H1 (cell line): ENCODE results near the gene ATXN7. TPM values are rescaled to one million over a fixed set of nuclear protein-coding genes. Genes with fewer than 3 reads are reported as not detected.

Experiments used
- CTCF ChIA-PET: fragments of 300-600 bp; sonication (Branson Sonifier 250); formaldehyde crosslinking; loops from one replicate; lab custom pipeline; 2021; ENCODE audit not compliant: partially characterized antibody; lab: Charles Lee
- POLR2A ChIA-PET: fragments of 300-600 bp; sonication (Branson Sonifier 250); formaldehyde crosslinking; loops from one replicate; lab custom pipeline; 2021; ENCODE audit warnings: inconsistent platforms; ENCODE audit not compliant: partially characterized antibody; lab: Charles Lee
- DNase-seq, 2 experiments: peaks; one replicate each; pipeline versions ENCODE4 v3.0.0 to v3.0.0-alpha.2; 2010 to 2022; ENCODE audit warnings: low spot score in 2 of 2, low read depth in 1 of 2, mixed read lengths in 1 of 2
- FAIRE-seq: peaks from 2 replicates; lab custom pipeline; 2011; peaks lifted over from hg19 to GRCh38; lab: Jason Lieb, UNC
- H2AFZ ChIP-seq: 2 replicates; pipeline ENCODE4 v1.8.1; 2012; ENCODE audit warnings: low read length, inconsistent platforms
- H2AK5ac ChIP-seq: 2 replicates; pipeline ENCODE4 v1.6.1; 2013; ENCODE audit warnings: low read depth, low read length
- H2BK120ac ChIP-seq: replicated peaks from 2 replicates; pipeline ENCODE3; 2013; ENCODE audit warnings: low read depth, low read length, inconsistent platforms
- H2BK12ac ChIP-seq: 2 replicates; pipeline ENCODE4 v1.6.1; 2013; ENCODE audit warnings: low read depth, low read length
- H2BK15ac ChIP-seq: 2 replicates; pipeline ENCODE4 v1.6.1; 2013; ENCODE audit warnings: low read length
- H2BK20ac ChIP-seq: 2 replicates; pipeline ENCODE4 v1.6.1; 2013; ENCODE audit warnings: low read length
- H2BK5ac ChIP-seq: 2 replicates; pipeline ENCODE4 v1.6.1; 2013; ENCODE audit warnings: low read depth, low read length
- H3K14ac ChIP-seq: 2 replicates; pipeline ENCODE4 v1.6.1; 2013; ENCODE audit warnings: inconsistent platforms; ENCODE audit not compliant: insufficient read length
- H3K18ac ChIP-seq: 2 replicates; pipeline ENCODE4 v1.6.1; 2013; ENCODE audit warnings: low read length; ENCODE audit errors: extremely low read depth
- H3K23ac ChIP-seq: 2 replicates; pipeline ENCODE4 v1.6.1; 2013; ENCODE audit warnings: inconsistent platforms; ENCODE audit not compliant: insufficient read length
- H3K23me2 ChIP-seq: 2 replicates; pipeline ENCODE4 v1.6.1; 2013; ENCODE audit warnings: low read depth, low read length
- H3K27ac ChIP-seq: 2 replicates; pipeline ENCODE4 v1.6.1; 2011; ENCODE audit warnings: low read depth, low read length, inconsistent platforms
- H3K27me3 ChIP-seq, 4 experiments: replicated peaks in 1 of 4; 1 replicate in 1 of 4; 2 replicates in 3 of 4; pipeline versions ENCODE4 v1.6.1 to v1.8.1; 2011 to 2013; ENCODE audit warnings: low read length in 3 of 4, mild to moderate bottlenecking in 3 of 4, inconsistent platforms in 2 of 4, mixed read lengths in 2 of 4, moderate library complexity in 1 of 4; ENCODE audit not compliant: control insufficient read depth in 3 of 4, insufficient read depth in 3 of 4; ENCODE audit errors: extremely low read depth in 1 of 4
- H3K36me3 ChIP-seq, 4 experiments: 2 replicates each; pipeline versions ENCODE4 v1.6.1 to v1.8.1; 2011 to 2013; ENCODE audit warnings: mild to moderate bottlenecking in 4 of 4, low read length in 3 of 4, moderate library complexity in 2 of 4, control low read depth in 1 of 4, inconsistent platforms in 1 of 4; ENCODE audit not compliant: insufficient read depth in 4 of 4, control insufficient read depth in 2 of 4
- H3K4ac ChIP-seq: replicated peaks from 2 replicates; pipeline ENCODE3; 2013; ENCODE audit warnings: low read length, low read depth, mixed read lengths, inconsistent platforms; ENCODE audit not compliant: insufficient read length
- H3K4me1 ChIP-seq, 4 experiments: replicated peaks in 1 of 4; 1 replicate in 1 of 4; 2 replicates in 3 of 4; pipeline versions ENCODE4 v1.6.1 to v1.8.1; 2011 to 2013; ENCODE audit warnings: low read length in 3 of 4, inconsistent platforms in 2 of 4, mixed read lengths in 1 of 4; ENCODE audit not compliant: insufficient read depth in 4 of 4, control insufficient read depth in 3 of 4
- H3K4me2 ChIP-seq, 2 experiments: 2 replicates each; pipeline versions ENCODE4 v1.6.1 to v1.8.1; 2011 to 2013; ENCODE audit warnings: low read depth in 2 of 2, low read length in 2 of 2, control low read depth in 1 of 2, inconsistent platforms in 1 of 2, mild to moderate bottlenecking in 1 of 2; ENCODE audit not compliant: insufficient read depth in 1 of 2
- H3K4me3 ChIP-seq, 4 experiments: fragments of 200-600, 300-600 bp in 1 of 4; sonication (generic), shearing (Covaris generic), sonication (Bioruptor Twin) in 1 of 4; 2 replicates each; pipeline versions ENCODE4 v1.5.1 to v1.8.1; 2011 to 2016; ENCODE audit warnings: low read length in 4 of 4, low read depth in 3 of 4, control low read depth in 2 of 4, inconsistent platforms in 2 of 4, mild to moderate bottlenecking in 2 of 4, mixed read lengths in 1 of 4, moderate library complexity in 1 of 4; ENCODE audit not compliant: insufficient read depth in 2 of 4; ENCODE audit errors: extremely low read depth in 1 of 4
- H3K56ac ChIP-seq: replicated peaks from 2 replicates; pipeline ENCODE3; 2013; ENCODE audit warnings: low read depth, mild to moderate bottlenecking, mixed read lengths, low read length, inconsistent platforms; ENCODE audit not compliant: insufficient read length
- H3K79me1 ChIP-seq: 2 replicates; pipeline ENCODE4 v1.6.1; 2013; ENCODE audit warnings: low read depth, low read length, control low read depth
- H3K79me2 ChIP-seq, 2 experiments: 2 replicates each; pipeline versions ENCODE4 v1.6.1 to v1.8.1; 2012 to 2013; ENCODE audit warnings: low read length in 2 of 2, mild to moderate bottlenecking in 2 of 2, inconsistent platforms in 1 of 2; ENCODE audit not compliant: insufficient read depth in 2 of 2, control insufficient read depth in 1 of 2
- H3K9ac ChIP-seq, 4 experiments: replicated peaks in 1 of 4; 1 replicate in 1 of 4; 2 replicates in 3 of 4; pipeline versions ENCODE4 v1.6.1 to v1.8.1; 2011 to 2013; ENCODE audit warnings: low read depth in 3 of 4, low read length in 3 of 4, control low read depth in 2 of 4, mild to moderate bottlenecking in 2 of 4, moderate library complexity in 2 of 4, inconsistent platforms in 1 of 4; ENCODE audit errors: extremely low read depth in 1 of 4
- H3K9me3 ChIP-seq, 2 experiments: 2 replicates each; pipeline versions ENCODE4 v1.6.1 to v1.8.1; 2012 to 2013; ENCODE audit warnings: mild to moderate bottlenecking in 2 of 2, moderate library complexity in 2 of 2, control low read depth in 1 of 2, inconsistent platforms in 1 of 2, low read depth in 1 of 2, low read length in 1 of 2, mixed read lengths in 1 of 2; ENCODE audit not compliant: insufficient read depth in 2 of 2
- H4K20me1 ChIP-seq, 2 experiments: replicated peaks in 1 of 2; 2 replicates each; pipeline versions ENCODE3 to v1.8.1; 2011 to 2013; ENCODE audit warnings: inconsistent platforms in 2 of 2, low read length in 2 of 2, mild to moderate bottlenecking in 1 of 2; ENCODE audit not compliant: insufficient read depth in 2 of 2, control insufficient read depth in 1 of 2
- H4K5ac ChIP-seq: 2 replicates; pipeline ENCODE4 v1.6.1; 2013; ENCODE audit warnings: low read length, low read depth, mixed read lengths, inconsistent platforms; ENCODE audit not compliant: insufficient read length
- H4K8ac ChIP-seq: 2 replicates; pipeline ENCODE4 v1.8.0; 2013; ENCODE audit warnings: mild to moderate bottlenecking, moderate library complexity, low read length, inconsistent platforms; ENCODE audit not compliant: insufficient read depth; ENCODE audit errors: extremely low read depth
- H4K91ac ChIP-seq: replicated peaks from 2 replicates; pipeline ENCODE3; 2013; ENCODE audit warnings: low read length, mixed read lengths, inconsistent platforms; ENCODE audit not compliant: insufficient read length
- BCL11A ChIP-seq, 2 experiments: IDR thresholded peaks; one replicate each; pipeline ENCODE4 v1.6.1; 2011; ENCODE audit warnings: low read depth in 2 of 2, low read length in 2 of 2, mild to moderate bottlenecking in 2 of 2
- CBX8 ChIP-seq: fragments of 300-800, 300-1000 bp; sonication (generic); IDR thresholded peaks from 2 replicates; pipeline ENCODE4 v1.7.1; 2016; ENCODE audit warnings: low read depth, low read length, borderline replicate concordance
- JUN ChIP-seq: IDR thresholded peaks from 2 replicates; pipeline ENCODE4 v1.6.1; 2011; ENCODE audit warnings: low read depth, mild to moderate bottlenecking, improper control_type of control experiment, low read length
- KDM5A ChIP-seq: fragments of 200-600 bp; IDR thresholded peaks from 2 replicates; pipeline ENCODE4 v1.7.1; 2012; ENCODE audit warnings: mild to moderate bottlenecking, low read length, inconsistent platforms, mixed read lengths
- MAFK ChIP-seq: IDR thresholded peaks from 2 replicates; pipeline ENCODE4 v1.6.1; 2012; ENCODE audit warnings: low read depth, mild to moderate bottlenecking, improper control_type of control experiment, low read length
- NRF1 ChIP-seq: IDR thresholded peaks from 2 replicates; pipeline ENCODE4 v1.6.1; 2011; ENCODE audit warnings: mild to moderate bottlenecking, low read depth, low read length, improper control_type of control experiment
- POU5F1 ChIP-seq: IDR thresholded peaks from 2 replicates; pipeline ENCODE4 v1.6.1; 2011; ENCODE audit warnings: low read depth, mild to moderate bottlenecking, low read length, moderate library complexity
- RAD21 ChIP-seq, 2 experiments: IDR thresholded peaks in 1 of 2; conservative IDR thresholded peaks in 1 of 2; 2 replicates each; pipeline ENCODE4 v1.6.1; 2011; ENCODE audit warnings: low read depth in 2 of 2, low read length in 2 of 2, improper control_type of control experiment in 1 of 2, inconsistent platforms in 1 of 2, mild to moderate bottlenecking in 1 of 2, moderate library complexity in 1 of 2
- TAF7 ChIP-seq: optimal IDR thresholded peaks from 2 replicates; pipeline ENCODE3; 2011; ENCODE audit warnings: low read depth, mild to moderate bottlenecking, inconsistent platforms, low read length, moderate library complexity, borderline replicate concordance
- TBP ChIP-seq: IDR thresholded peaks from 2 replicates; pipeline ENCODE4 v1.6.1; 2011; ENCODE audit warnings: low read depth, low read length, improper control_type of control experiment
- YY1 ChIP-seq: IDR thresholded peaks from 2 replicates; pipeline ENCODE4 v1.6.1; 2011; ENCODE audit warnings: low read depth, mild to moderate bottlenecking, low read length
- WGBS, 2 experiments: shearing (Covaris generic) in 1 of 2; methylation state at CpG; one replicate each; pipeline versions ENCODE4 v1.1.6 to v1.1.7; 2013 to 2015; ENCODE audit warnings: low lambda C conversion rate in 2 of 2, mixed read lengths in 2 of 2, inconsistent platforms in 1 of 2, low coverage in 1 of 2, missing lambda C conversion rate in 1 of 2; ENCODE audit not compliant: insufficient replicate concordance in 2 of 2, insufficient coverage in 1 of 2, insufficient read length in 1 of 2; ENCODE audit errors: extremely low coverage in 1 of 2, missing lambda C conversion rate in 1 of 2; 5-methylcytosine and 5-hydroxymethylcytosine counted together
- polyA plus RNA-seq, 7 experiments: library from polyadenylated mRNA; depleted of rRNA in 3 of 7; stranded (reverse) in 5 of 7; unstranded in 2 of 7; fragments of >200 nt in 5 of 7; fragments of 200-250 nt in 2 of 7; gene quantifications; 1 replicate in 5 of 7; 2 replicates in 1 of 7; 4 replicates in 1 of 7; pipeline versions ENCODE4 v1.2.1 to v1.2.3, GENCODE V29; 2011 to 2013; ENCODE audit warnings: missing spikeins in 2 of 7, mixed read lengths in 2 of 7
- total RNA-seq: library from RNA; stranded (reverse); fragmentation: NEBNext Ultra II Directional; extraction: Animal tissue kit (Norgen Biotek cat#: 25700); gene quantifications from 2 replicates; pipeline ENCODE4 v1.2.1, GENCODE V29; 2021
- TF ChIP-seq, protein P1 (sequence below), 3 experiments: IDR thresholded peaks; 1 replicate in 2 of 3; 2 replicates in 1 of 3; pipeline versions ENCODE4 v1.5.1 to v1.6.1; 2011; ENCODE audit warnings: low read length in 3 of 3, mild to moderate bottlenecking in 3 of 3, inconsistent platforms in 2 of 3, low read depth in 1 of 3, moderate library complexity in 1 of 3; ENCODE audit not compliant: insufficient read depth in 1 of 3; ENCODE audit errors: control extremely low read depth in 1 of 3

ATXN7 gene
- total and polyA plus RNA-seq, 2 of the 8 experiments (the other 6 are each of a cell fraction or from before 2014, with no cell fraction given) = 15.5 to 16.8 TPM

GRCh38 chr3:63841704-63842103 is 22.0 kb upstream of the ATXN7 start:
- Histone ChIP-seq H3K18ac (no peak overlapping the region), H3K4me3 (no peak overlapping the region), H3K56ac (no peak overlapping the region), H3K4me1 (no peaks in the 10 kb centered on the region; a peak in 1 of 7 replicates), H3K23ac (no peak overlapping the region), H3K23me2 (no peaks in the 10 kb centered on the region), H3K79me2 (peaks cover 0 to 8% of the 10 kb centered on the region in 2 experiments; a peak in 3 of 4 replicates), H2BK5ac (no peak overlapping the region), H2BK15ac (no peak overlapping the region), H3K14ac (no peak overlapping the region), H3K79me1 (peaks cover 2% of the 10 kb centered on the region; the same call in 1 of the 2 replicates), H3K36me3 (no peaks in the 10 kb centered on the region), H3K9me3 (no peaks in the 10 kb centered on the region), H2AFZ (no peak overlapping the region), H2BK20ac (no peak overlapping the region), H3K4ac (no peak overlapping the region), H3K27ac (no peak overlapping the region), H2AK5ac (no peak overlapping the region), H4K5ac (no peak overlapping the region), H3K4me2 (no peak overlapping the region), H4K91ac (no peak overlapping the region), H3K9ac (no peak overlapping the region), H2BK12ac (no peak overlapping the region), H2BK120ac (no peak overlapping the region), H4K20me1 (no peaks in the 10 kb centered on the region), H4K8ac (no peak overlapping the region), H3K27me3 (no peaks in the 10 kb centered on the region)
- ChIA-PET POLR2A (no interaction called here), CTCF (interaction anchor here (1.0 to 1.3 kb wide), 2 partner anchors 9 to 24 kb away, joined by 3 to 4 read pairs; no protein-coding TSS in a partner anchor)
- WGBS, 2 experiments = 0% methylated on average over 1 of the region's 1 CpG; no CpG with 5 or more reads in 1 of the 2 experiments
- no peak for FAIRE-seq
- no peak for DNase-seq
- TF ChIP-seq TAF7 = no peak
- TF ChIP-seq NRF1 = no peak
- TF ChIP-seq BCL11A (IDR thresholded peaks at IDR 0.05; ENCODE audit: low read depth in 2 of 2, low read length in 2 of 2) = no peak
- no peak for TF ChIP-seq POU5F1
- TF ChIP-seq TBP = no peak
- no peak for TF ChIP-seq KDM5A
- no peak for TF ChIP-seq MAFK
- no peak for TF ChIP-seq YY1
- no peak for TF ChIP-seq RAD21 (IDR thresholded peaks at IDR 0.05 in 1 of 2, conservative IDR thresholded peaks at IDR 0.05 in 1 of 2; ENCODE audit: low read depth in 2 of 2, low read length in 2 of 2)
- no peak for TF ChIP-seq CBX8
- TF ChIP-seq, protein P1, sequence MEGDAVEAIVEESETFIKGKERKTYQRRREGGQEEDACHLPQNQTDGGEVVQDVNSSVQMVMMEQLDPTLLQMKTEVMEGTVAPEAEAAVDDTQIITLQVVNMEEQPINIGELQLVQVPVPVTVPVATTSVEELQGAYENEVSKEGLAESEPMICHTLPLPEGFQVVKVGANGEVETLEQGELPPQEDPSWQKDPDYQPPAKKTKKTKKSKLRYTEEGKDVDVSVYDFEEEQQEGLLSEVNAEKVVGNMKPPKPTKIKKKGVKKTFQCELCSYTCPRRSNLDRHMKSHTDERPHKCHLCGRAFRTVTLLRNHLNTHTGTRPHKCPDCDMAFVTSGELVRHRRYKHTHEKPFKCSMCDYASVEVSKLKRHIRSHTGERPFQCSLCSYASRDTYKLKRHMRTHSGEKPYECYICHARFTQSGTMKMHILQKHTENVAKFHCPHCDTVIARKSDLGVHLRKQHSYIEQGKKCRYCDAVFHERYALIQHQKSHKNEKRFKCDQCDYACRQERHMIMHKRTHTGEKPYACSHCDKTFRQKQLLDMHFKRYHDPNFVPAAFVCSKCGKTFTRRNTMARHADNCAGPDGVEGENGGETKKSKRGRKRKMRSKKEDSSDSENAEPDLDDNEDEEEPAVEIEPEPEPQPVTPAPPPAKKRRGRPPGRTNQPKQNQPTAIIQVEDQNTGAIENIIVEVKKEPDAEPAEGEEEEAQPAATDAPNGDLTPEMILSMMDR (IDR thresholded peaks at IDR 0.05; ENCODE audit: control extremely low read depth in 1 of 3, insufficient read depth in 1 of 3, low read depth in 1 of 3, low read length in 3 of 3) = no peak
- TF ChIP-seq JUN = no peak
